ENCODE data around the gene ARAP1.

ARAP1 gene

GRCh38 chr11:72741849-72742512 is 10.2 kb downstream of the ARAP1 start:
- FAIRE-seq, result no peak

GRCh38 chr11:72741429-72741833 is 10.8 kb downstream of the ARAP1 start:
- no peak for FAIRE-seq

GRCh38 chr11:72740562-72741428 is 11.4 kb downstream of the ARAP1 start:
- FAIRE-seq, result no peak

GRCh38 chr11:72740060-72740424 is 12.2 kb downstream of the ARAP1 start:
- no peak for FAIRE-seq

- FAIRE-seq, result no peak
Measured at GRCh38 chr11:72739240-72740059, 12.8 kb downstream of the ARAP1 start.

GRCh38 chr11:72738199-72739141 is 13.7 kb downstream of the ARAP1 start:
- no peak for FAIRE-seq

- no peak for FAIRE-seq
Measured at GRCh38 chr11:72737336-72737735, 14.9 kb downstream of the ARAP1 start.

- no peak for FAIRE-seq
Measured at GRCh38 chr11:72736452-72737069, 15.6 kb downstream of the ARAP1 start.

GRCh38 chr11:72735495-72736027 is 16.6 kb downstream of the ARAP1 start:
- FAIRE-seq, result no peak

GRCh38 chr11:72732329-72732728 is 19.9 kb downstream of the ARAP1 start:
- no peak for FAIRE-seq

- FAIRE-seq, result no peak
Measured at GRCh38 chr11:72730737-72731136, 21.5 kb downstream of the ARAP1 start.

GRCh38 chr11:72730243-72730642 is 22.0 kb downstream of the ARAP1 start:
- FAIRE-seq, result no peak

GRCh38 chr11:72727521-72727920 is 24.7 kb downstream of the ARAP1 start:
- FAIRE-seq, result no peak

- FAIRE-seq, result no peak
Measured at GRCh38 chr11:72726266-72727220, 25.7 kb downstream of the ARAP1 start.

GRCh38 chr11:72725724-72726028 is 26.5 kb downstream of the ARAP1 start:
- no peak for FAIRE-seq

- FAIRE-seq, result peak; percentile 58
Measured at GRCh38 chr11:72724851-72725723, 27.1 kb downstream of the ARAP1 start.

- FAIRE-seq, result no peak
Measured at GRCh38 chr11:72724021-72724551, 28.1 kb downstream of the ARAP1 start.

- no peak for FAIRE-seq
Measured at GRCh38 chr11:72723508-72723907, 28.7 kb downstream of the ARAP1 start.

GRCh38 chr11:72722050-72722748 is 30.0 kb downstream of the ARAP1 start:
- FAIRE-seq, result no peak
